Measurements from ENCODE around the gene C22orf23.

- TF ChIP-seq POLR2AphosphoS5 (IDR thresholded peaks at IDR 0.05) (no peak), POLR2A (IDR thresholded peaks at IDR 0.05) (no peak)
- TF ChIP-seq, protein P1, sequence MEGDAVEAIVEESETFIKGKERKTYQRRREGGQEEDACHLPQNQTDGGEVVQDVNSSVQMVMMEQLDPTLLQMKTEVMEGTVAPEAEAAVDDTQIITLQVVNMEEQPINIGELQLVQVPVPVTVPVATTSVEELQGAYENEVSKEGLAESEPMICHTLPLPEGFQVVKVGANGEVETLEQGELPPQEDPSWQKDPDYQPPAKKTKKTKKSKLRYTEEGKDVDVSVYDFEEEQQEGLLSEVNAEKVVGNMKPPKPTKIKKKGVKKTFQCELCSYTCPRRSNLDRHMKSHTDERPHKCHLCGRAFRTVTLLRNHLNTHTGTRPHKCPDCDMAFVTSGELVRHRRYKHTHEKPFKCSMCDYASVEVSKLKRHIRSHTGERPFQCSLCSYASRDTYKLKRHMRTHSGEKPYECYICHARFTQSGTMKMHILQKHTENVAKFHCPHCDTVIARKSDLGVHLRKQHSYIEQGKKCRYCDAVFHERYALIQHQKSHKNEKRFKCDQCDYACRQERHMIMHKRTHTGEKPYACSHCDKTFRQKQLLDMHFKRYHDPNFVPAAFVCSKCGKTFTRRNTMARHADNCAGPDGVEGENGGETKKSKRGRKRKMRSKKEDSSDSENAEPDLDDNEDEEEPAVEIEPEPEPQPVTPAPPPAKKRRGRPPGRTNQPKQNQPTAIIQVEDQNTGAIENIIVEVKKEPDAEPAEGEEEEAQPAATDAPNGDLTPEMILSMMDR (IDR thresholded peaks at IDR 0.05) = no peak
Measured at GRCh38 chr22:37985751-37986281, 32.4 kb upstream of the C22orf23 start.
